ENCODE results near the gene DENND1A. TPM values are rescaled to one million over a fixed set of nuclear protein-coding genes. Genes with fewer than 3 reads are reported as not detected.

Gene DENND1A
- total and polyA plus RNA-seq, 2 experiments from 2014 or later: 13.1 to 28.7 TPM

DNA sequence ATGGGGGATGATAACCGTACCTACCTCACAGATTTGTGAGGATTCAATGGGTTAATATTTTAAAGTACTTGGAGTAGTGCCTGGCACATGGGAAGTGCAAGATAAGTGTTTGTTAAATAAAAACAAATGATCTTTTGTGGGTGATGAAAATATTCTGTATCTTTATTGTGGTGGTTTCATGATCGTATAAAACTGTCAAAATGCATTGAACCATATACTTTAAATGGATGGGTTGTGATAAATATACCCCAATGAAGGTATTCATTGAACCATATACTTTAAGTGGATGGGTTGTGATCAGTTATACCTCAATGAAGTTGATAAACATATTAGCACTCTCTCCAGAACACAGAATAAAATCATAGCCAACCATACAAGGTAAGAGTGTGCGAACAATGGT, 339.4 kb downstream of the DENND1A start:
- no peak overlapping the region for H3K4me3 ChIP-seq
- ATAC-seq (no peak), DNase-seq (ENCODE audit: low spot score) (no peak)
- Mint-ChIP-seq H3K36me3 (ENCODE audit: low read depth) (peaks cover 18% of the 10 kb centered on the region; the same call in 2 of the 3 replicates), H3K4me3 (no peak overlapping the region), H3K27me3 (ENCODE audit: insufficient read depth, low read depth, poor library complexity) (peaks cover 9% of the 10 kb centered on the region), H3K27ac (no peak overlapping the region), H3K9me3 (peaks cover 13% of the 10 kb centered on the region; the same call in 2 of the 3 replicates), H3K4me1 (peaks cover 33% of the 10 kb centered on the region)
- H2AFZ ChIP-seq: no peak overlapping the region
- no peaks in the 10 kb centered on the region for H3K9me2 ChIP-seq (ENCODE audit: insufficient read depth)
- no peaks in the 10 kb centered on the region for H3F3A ChIP-seq (replicated peaks; ENCODE audit: low read depth)
- no peaks in the 10 kb centered on the region for H4K20me1 ChIP-seq (replicated peaks; ENCODE audit: insufficient read depth)
- H3K27me3 ChIP-seq (ENCODE audit: insufficient read depth): no peaks in the 10 kb centered on the region
- no peaks in the 10 kb centered on the region for H3K36me3 ChIP-seq (ENCODE audit: insufficient read depth)
- H3K4me2 ChIP-seq: no peak overlapping the region
- no peak overlapping the region for H3K27ac ChIP-seq (ENCODE audit: low read depth)
- peaks cover 7% of the 10 kb centered on the region for H3K4me1 ChIP-seq (ENCODE audit: insufficient read depth)
- no peaks in the 10 kb centered on the region for H3K79me2 ChIP-seq (replicated peaks; ENCODE audit: insufficient read depth)
- TF ChIP-seq POLR2AphosphoS5 (IDR thresholded peaks at IDR 0.05; ENCODE audit: low read depth): no peak
- TF ChIP-seq, protein P1, sequence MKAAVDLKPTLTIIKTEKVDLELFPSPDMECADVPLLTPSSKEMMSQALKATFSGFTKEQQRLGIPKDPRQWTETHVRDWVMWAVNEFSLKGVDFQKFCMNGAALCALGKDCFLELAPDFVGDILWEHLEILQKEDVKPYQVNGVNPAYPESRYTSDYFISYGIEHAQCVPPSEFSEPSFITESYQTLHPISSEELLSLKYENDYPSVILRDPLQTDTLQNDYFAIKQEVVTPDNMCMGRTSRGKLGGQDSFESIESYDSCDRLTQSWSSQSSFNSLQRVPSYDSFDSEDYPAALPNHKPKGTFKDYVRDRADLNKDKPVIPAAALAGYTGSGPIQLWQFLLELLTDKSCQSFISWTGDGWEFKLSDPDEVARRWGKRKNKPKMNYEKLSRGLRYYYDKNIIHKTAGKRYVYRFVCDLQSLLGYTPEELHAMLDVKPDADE (IDR thresholded peaks at IDR 0.05): no peak
- no peak for TF ChIP-seq STAT1 (IDR thresholded peaks at IDR 0.05; ENCODE audit: unreplicated experiment)
- TF ChIP-seq, protein P2, sequence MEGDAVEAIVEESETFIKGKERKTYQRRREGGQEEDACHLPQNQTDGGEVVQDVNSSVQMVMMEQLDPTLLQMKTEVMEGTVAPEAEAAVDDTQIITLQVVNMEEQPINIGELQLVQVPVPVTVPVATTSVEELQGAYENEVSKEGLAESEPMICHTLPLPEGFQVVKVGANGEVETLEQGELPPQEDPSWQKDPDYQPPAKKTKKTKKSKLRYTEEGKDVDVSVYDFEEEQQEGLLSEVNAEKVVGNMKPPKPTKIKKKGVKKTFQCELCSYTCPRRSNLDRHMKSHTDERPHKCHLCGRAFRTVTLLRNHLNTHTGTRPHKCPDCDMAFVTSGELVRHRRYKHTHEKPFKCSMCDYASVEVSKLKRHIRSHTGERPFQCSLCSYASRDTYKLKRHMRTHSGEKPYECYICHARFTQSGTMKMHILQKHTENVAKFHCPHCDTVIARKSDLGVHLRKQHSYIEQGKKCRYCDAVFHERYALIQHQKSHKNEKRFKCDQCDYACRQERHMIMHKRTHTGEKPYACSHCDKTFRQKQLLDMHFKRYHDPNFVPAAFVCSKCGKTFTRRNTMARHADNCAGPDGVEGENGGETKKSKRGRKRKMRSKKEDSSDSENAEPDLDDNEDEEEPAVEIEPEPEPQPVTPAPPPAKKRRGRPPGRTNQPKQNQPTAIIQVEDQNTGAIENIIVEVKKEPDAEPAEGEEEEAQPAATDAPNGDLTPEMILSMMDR (conservative IDR thresholded peaks at IDR 0.05; ENCODE audit: low read depth in 2 of 2): no peak
- TF ChIP-seq JUNB (IDR thresholded peaks at IDR 0.05; ENCODE audit: unreplicated experiment): no peak
- TF ChIP-seq EZH2phosphoT487 (IDR thresholded peaks at IDR 0.05; ENCODE audit: unreplicated experiment): no peak
- no peak for TF ChIP-seq EZH2 (IDR thresholded peaks at IDR 0.05; ENCODE audit: low read depth, unreplicated experiment)
- no peak for TF ChIP-seq NANOG (IDR thresholded peaks at IDR 0.05; ENCODE audit: borderline replicate concordance)
- no peak for TF ChIP-seq CREB1 (CRISPR knock-in tag; IDR thresholded peaks at IDR 0.05; ENCODE audit: low read depth)
- TF ChIP-seq, protein P3, sequence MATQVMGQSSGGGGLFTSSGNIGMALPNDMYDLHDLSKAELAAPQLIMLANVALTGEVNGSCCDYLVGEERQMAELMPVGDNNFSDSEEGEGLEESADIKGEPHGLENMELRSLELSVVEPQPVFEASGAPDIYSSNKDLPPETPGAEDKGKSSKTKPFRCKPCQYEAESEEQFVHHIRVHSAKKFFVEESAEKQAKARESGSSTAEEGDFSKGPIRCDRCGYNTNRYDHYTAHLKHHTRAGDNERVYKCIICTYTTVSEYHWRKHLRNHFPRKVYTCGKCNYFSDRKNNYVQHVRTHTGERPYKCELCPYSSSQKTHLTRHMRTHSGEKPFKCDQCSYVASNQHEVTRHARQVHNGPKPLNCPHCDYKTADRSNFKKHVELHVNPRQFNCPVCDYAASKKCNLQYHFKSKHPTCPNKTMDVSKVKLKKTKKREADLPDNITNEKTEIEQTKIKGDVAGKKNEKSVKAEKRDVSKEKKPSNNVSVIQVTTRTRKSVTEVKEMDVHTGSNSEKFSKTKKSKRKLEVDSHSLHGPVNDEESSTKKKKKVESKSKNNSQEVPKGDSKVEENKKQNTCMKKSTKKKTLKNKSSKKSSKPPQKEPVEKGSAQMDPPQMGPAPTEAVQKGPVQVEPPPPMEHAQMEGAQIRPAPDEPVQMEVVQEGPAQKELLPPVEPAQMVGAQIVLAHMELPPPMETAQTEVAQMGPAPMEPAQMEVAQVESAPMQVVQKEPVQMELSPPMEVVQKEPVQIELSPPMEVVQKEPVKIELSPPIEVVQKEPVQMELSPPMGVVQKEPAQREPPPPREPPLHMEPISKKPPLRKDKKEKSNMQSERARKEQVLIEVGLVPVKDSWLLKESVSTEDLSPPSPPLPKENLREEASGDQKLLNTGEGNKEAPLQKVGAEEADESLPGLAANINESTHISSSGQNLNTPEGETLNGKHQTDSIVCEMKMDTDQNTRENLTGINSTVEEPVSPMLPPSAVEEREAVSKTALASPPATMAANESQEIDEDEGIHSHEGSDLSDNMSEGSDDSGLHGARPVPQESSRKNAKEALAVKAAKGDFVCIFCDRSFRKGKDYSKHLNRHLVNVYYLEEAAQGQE (IDR thresholded peaks at IDR 0.05; ENCODE audit: unreplicated experiment): no peak
- TF ChIP-seq ZNF114 (CRISPR knock-in tag; IDR thresholded peaks at IDR 0.05): no peak
- TF ChIP-seq, protein P4, sequence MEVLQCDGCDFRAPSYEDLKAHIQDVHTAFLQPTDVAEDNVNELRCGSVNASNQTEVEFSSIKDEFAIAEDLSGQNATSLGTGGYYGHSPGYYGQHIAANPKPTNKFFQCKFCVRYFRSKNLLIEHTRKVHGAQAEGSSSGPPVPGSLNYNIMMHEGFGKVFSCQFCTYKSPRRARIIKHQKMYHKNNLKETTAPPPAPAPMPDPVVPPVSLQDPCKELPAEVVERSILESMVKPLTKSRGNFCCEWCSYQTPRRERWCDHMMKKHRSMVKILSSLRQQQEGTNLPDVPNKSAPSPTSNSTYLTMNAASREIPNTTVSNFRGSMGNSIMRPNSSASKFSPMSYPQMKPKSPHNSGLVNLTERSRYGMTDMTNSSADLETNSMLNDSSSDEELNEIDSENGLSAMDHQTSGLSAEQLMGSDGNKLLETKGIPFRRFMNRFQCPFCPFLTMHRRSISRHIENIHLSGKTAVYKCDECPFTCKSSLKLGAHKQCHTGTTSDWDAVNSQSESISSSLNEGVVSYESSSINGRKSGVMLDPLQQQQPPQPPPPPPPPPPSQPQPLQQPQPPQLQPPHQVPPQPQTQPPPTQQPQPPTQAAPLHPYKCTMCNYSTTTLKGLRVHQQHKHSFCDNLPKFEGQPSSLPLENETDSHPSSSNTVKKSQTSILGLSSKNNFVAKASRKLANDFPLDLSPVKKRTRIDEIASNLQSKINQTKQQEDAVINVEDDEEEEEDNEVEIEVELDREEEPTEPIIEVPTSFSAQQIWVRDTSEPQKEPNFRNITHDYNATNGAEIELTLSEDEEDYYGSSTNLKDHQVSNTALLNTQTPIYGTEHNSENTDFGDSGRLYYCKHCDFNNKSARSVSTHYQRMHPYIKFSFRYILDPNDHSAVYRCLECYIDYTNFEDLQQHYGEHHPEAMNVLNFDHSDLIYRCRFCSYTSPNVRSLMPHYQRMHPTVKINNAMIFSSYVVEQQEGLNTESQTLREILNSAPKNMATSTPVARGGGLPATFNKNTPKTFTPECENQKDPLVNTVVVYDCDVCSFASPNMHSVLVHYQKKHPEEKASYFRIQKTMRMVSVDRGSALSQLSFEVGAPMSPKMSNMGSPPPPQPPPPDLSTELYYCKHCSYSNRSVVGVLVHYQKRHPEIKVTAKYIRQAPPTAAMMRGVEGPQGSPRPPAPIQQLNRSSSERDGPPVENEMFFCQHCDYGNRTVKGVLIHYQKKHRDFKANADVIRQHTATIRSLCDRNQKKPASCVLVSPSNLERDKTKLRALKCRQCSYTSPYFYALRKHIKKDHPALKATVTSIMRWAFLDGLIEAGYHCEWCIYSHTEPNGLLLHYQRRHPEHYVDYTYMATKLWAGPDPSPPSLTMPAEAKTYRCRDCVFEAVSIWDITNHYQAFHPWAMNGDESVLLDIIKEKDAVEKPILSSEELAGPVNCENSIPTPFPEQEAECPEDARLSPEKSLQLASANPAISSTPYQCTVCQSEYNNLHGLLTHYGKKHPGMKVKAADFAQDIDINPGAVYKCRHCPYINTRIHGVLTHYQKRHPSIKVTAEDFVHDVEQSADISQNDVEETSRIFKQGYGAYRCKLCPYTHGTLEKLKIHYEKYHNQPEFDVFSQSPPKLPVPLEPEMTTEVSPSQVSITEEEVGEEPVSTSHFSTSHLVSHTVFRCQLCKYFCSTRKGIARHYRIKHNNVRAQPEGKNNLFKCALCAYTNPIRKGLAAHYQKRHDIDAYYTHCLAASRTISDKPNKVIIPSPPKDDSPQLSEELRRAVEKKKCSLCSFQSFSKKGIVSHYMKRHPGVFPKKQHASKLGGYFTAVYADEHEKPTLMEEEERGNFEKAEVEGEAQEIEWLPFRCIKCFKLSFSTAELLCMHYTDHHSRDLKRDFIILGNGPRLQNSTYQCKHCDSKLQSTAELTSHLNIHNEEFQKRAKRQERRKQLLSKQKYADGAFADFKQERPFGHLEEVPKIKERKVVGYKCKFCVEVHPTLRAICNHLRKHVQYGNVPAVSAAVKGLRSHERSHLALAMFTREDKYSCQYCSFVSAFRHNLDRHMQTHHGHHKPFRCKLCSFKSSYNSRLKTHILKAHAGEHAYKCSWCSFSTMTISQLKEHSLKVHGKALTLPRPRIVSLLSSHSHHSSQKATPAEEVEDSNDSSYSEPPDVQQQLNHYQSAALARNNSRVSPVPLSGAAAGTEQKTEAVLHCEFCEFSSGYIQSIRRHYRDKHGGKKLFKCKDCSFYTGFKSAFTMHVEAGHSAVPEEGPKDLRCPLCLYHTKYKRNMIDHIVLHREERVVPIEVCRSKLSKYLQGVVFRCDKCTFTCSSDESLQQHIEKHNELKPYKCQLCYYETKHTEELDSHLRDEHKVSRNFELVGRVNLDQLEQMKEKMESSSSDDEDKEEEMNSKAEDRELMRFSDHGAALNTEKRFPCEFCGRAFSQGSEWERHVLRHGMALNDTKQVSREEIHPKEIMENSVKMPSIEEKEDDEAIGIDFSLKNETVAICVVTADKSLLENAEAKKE (CRISPR knock-in tag; IDR thresholded peaks at IDR 0.05): no peak
- no peak for TF ChIP-seq ZNF331 (CRISPR knock-in tag; IDR thresholded peaks at IDR 0.05; ENCODE audit: low read depth)
